T-cell (primary cell): Measurements from ENCODE around the gene ANKRD44. TPM values are rescaled to one million over a fixed set of nuclear protein-coding genes. Genes with fewer than 3 reads are reported as not detected.
A peak's percentile ranks its signal among the peaks of the same experiment; 100 is the strongest.

Source experiments
- ATAC-seq, 4 experiments: fragments of 200-7000 bp in 3 of 4; fragments of 150-1000 bp in 1 of 4; cut with Tn5 transposase; replicated peaks in 1 of 4; 1 replicate in 3 of 4; 2 replicates in 1 of 4; pipeline ENCODE4 v1.10.0; 2021; ENCODE audit warnings: moderate library complexity in 3 of 4, mild to moderate bottlenecking in 2 of 4, moderate number of reproducible peaks in 1 of 4
- CTCF ChIA-PET, 2 donors: fragments of 300-600 bp; sonication (Branson Sonifier 250); formaldehyde crosslinking; loops; one replicate each; lab custom pipeline; 2022; ENCODE audit warnings: antibody characterized with exemption in 2 of 2; lab: Charles Lee
- POLR2A ChIA-PET, 2 donors: fragments of 300-600 bp; sonication (Branson Sonifier 250); formaldehyde crosslinking; loops; one replicate each; lab custom pipeline; 2022; ENCODE audit warnings: antibody characterized with exemption in 2 of 2; lab: Charles Lee
- DNase-seq, 35 experiments: peaks; one replicate each; pipeline versions ENCODE4 v3.0.0 to v3.0.0-alpha.2; 2013 to 2023
- H3K27ac ChIP-seq: one replicate; pipeline ENCODE4 v1.5.1; 2013; ENCODE audit warnings: low read length
- H3K27me3 ChIP-seq, 2 experiments: replicated peaks in 1 of 2; 1 replicate in 1 of 2; 2 replicates in 1 of 2; pipeline versions ENCODE4 v1.6.1 to v1.7.0; 2013; ENCODE audit warnings: low read length in 1 of 2, mixed read lengths in 1 of 2; ENCODE audit not compliant: control insufficient read depth in 2 of 2, insufficient read depth in 2 of 2; ENCODE audit errors: extremely low read depth in 1 of 2
- H3K36me3 ChIP-seq, 2 donors: 1 replicate in 1 of 2; 2 replicates in 1 of 2; pipeline versions ENCODE4 v1.6.1 to v1.7.0; 2013; ENCODE audit warnings: low read length in 1 of 2; ENCODE audit not compliant: control insufficient read depth in 2 of 2, insufficient read depth in 1 of 2; ENCODE audit errors: extremely low read depth in 1 of 2
- H3K4me1 ChIP-seq, 2 experiments: 1 replicate in 1 of 2; 2 replicates in 1 of 2; pipeline versions ENCODE4 v1.6.1 to v1.7.0; 2013; ENCODE audit warnings: low read length in 2 of 2, mixed read lengths in 1 of 2; ENCODE audit not compliant: insufficient read depth in 2 of 2, control insufficient read depth in 1 of 2; ENCODE audit errors: extremely low read depth in 1 of 2
- H3K4me3 ChIP-seq, 2 donors: 1 replicate in 1 of 2; 2 replicates in 1 of 2; pipeline versions ENCODE4 v1.5.1 to v1.7.0; 2013; ENCODE audit warnings: mild to moderate bottlenecking in 2 of 2, low read length in 1 of 2, moderate library complexity in 1 of 2; ENCODE audit not compliant: control insufficient read depth in 1 of 2; ENCODE audit errors: extremely low read depth in 1 of 2
- H3K9me3 ChIP-seq: 2 replicates; pipeline ENCODE4 v1.7.0; 2013
- H3K27ac Mint-ChIP-seq, 2 donors: one replicate each; pipeline ENCODE4 v1.8.0; 2020 to 2021; ENCODE audit warnings: mild to moderate bottlenecking in 2 of 2, mixed read lengths in 2 of 2
- H3K27me3 Mint-ChIP-seq, 2 donors: one replicate each; pipeline ENCODE4 v1.8.0; 2021 to 2022; ENCODE audit warnings: mixed read lengths in 2 of 2
- H3K36me3 Mint-ChIP-seq: one replicate; pipeline ENCODE4 v1.8.0; 2021; ENCODE audit warnings: mixed read lengths
- H3K4me1 Mint-ChIP-seq, 3 donors: one replicate each; pipeline ENCODE4 v1.8.0; 2020 to 2022; ENCODE audit warnings: mixed read lengths in 3 of 3, mild to moderate bottlenecking in 1 of 3
- H3K4me3 Mint-ChIP-seq, 3 donors: one replicate each; pipeline ENCODE4 v1.8.0; 2020 to 2022; ENCODE audit warnings: mild to moderate bottlenecking in 3 of 3, mixed read lengths in 3 of 3, moderate library complexity in 3 of 3
- H3K9me3 Mint-ChIP-seq, 3 donors: one replicate each; pipeline ENCODE4 v1.8.0; 2020 to 2022; ENCODE audit warnings: mixed read lengths in 3 of 3
- WGBS: methylation state at CpG from one replicate; pipeline ENCODE4 v1.1.5; 2013; ENCODE audit warnings: missing lambda C conversion rate; ENCODE audit not compliant: insufficient coverage; 5-methylcytosine and 5-hydroxymethylcytosine counted together
- total RNA-seq, 35 experiments: library from RNA in 6 of 35; stranded (reverse) in 6 of 35; fragments of 120-200 nt in 1 of 35; gene quantifications; one replicate each; pipeline versions ENCODE4 v1.2.1 to v1.2.4 and lab custom pipeline; 2013 to 2026

The ANKRD44 gene
- total RNA-seq, 5 donors from 2014 or later (not counting 1 experiment from before 2014, with no cell fraction given) = 225 to 333 (median 238) TPM

GRCh38 chr2:197089655-197090054 is 220.9 kb downstream of the ANKRD44 start:
- H3K4me1 ChIP-seq = peaks cover 0 to 3% of the 10 kb centered on the region in 2 experiments
- Mint-ChIP-seq H3K4me1 (peaks cover 21 to 24% (median 23%) of the 10 kb centered on the region in 3 donors), H3K4me3 (no peak overlapping the region), H3K36me3 (peaks cover 64% of the 10 kb centered on the region), H3K27ac (peak overlapping the region; percentile 55 to 85), H3K9me3 (no peaks in the 10 kb centered on the region), H3K27me3 (no peaks in the 10 kb centered on the region)
- ATAC-seq (no peak), DNase-seq (no peak)
- ChIA-PET CTCF (interaction anchor here in 1 of 2 donors (2.1 kb wide), 1 partner anchor 24 kb away, joined by 7 read pairs; no protein-coding TSS in a partner anchor), POLR2A (interaction anchor here in 1 of 2 donors (0.6 kb wide), 1 partner anchor 31 kb away, joined by 3 read pairs; no protein-coding TSS in a partner anchor)
- no CpG with 5 or more reads among the region's 2 CpGs for WGBS
- no peak overlapping the region for H3K4me3 ChIP-seq
- no peaks in the 10 kb centered on the region for H3K27me3 ChIP-seq
- H3K27ac ChIP-seq = no peak overlapping the region
- peaks cover 6 to 79% of the 10 kb centered on the region in 2 donors for H3K36me3 ChIP-seq
- H3K9me3 ChIP-seq = no peaks in the 10 kb centered on the region

GRCh38 chr2:197088694-197089093 is 221.9 kb downstream of the ANKRD44 start:
- Histone ChIP-seq H3K27me3 (no peaks in the 10 kb centered on the region), H3K9me3 (no peaks in the 10 kb centered on the region), H3K4me3 (no peak overlapping the region), H3K36me3 (peaks cover 6 to 79% of the 10 kb centered on the region in 2 donors), H3K4me1 (peaks cover 0 to 3% of the 10 kb centered on the region in 2 experiments), H3K27ac (no peak overlapping the region)
- Mint-ChIP-seq H3K27me3 (no peaks in the 10 kb centered on the region), H3K36me3 (peaks cover 72% of the 10 kb centered on the region), H3K4me1 (peaks cover 17 to 24% (median 20%) of the 10 kb centered on the region in 3 donors), H3K9me3 (no peaks in the 10 kb centered on the region), H3K27ac (peak overlapping the region; percentile 75 to 85), H3K4me3 (no peak overlapping the region)
- WGBS = 100% methylated on average over 1 of the region's 5 CpGs
- ChIA-PET POLR2A (interaction anchor here in 1 of 2 donors (0.6 kb wide), 1 partner anchor 402 kb away, joined by 3 read pairs; no protein-coding TSS in a partner anchor), CTCF (interaction anchor here in 1 of 2 donors (2.1 kb wide), 1 partner anchor 25 kb away, joined by 7 read pairs; no protein-coding TSS in a partner anchor)
- DNase-seq (no peak), ATAC-seq (no peak)

GRCh38 chr2:197086500-197086899 is 224.1 kb downstream of the ANKRD44 start:
- Mint-ChIP-seq H3K4me3 (no peak overlapping the region), H3K9me3 (no peaks in the 10 kb centered on the region)

GRCh38 chr2:197085665-197086064 is 224.9 kb downstream of the ANKRD44 start:
- Mint-ChIP-seq H3K36me3 (peaks cover 81% of the 10 kb centered on the region), H3K4me3 (no peak overlapping the region)

More at GRCh38 chr2:197086500-197086899, 224.1 kb downstream of the ANKRD44 start:
- ChIA-PET CTCF (interaction anchor here (0.7 to 0.9 kb wide), 3 partner anchors 27 to 319 kb away, joined by 3 to 4 read pairs (median 3); no protein-coding TSS in a partner anchor), POLR2A (interaction anchor here in 1 of 2 donors (0.9 kb wide), 1 partner anchor 113 kb away, joined by 3 read pairs; no protein-coding TSS in a partner anchor)
- Histone ChIP-seq H3K4me1 (peaks cover 0 to 3% of the 10 kb centered on the region in 2 experiments), H3K4me3 (no peak overlapping the region), H3K9me3 (no peaks in the 10 kb centered on the region), H3K36me3 (peaks cover 6 to 88% of the 10 kb centered on the region in 2 donors), H3K27me3 (no peaks in the 10 kb centered on the region), H3K27ac (no peak overlapping the region)
- peaks cover 79% of the 10 kb centered on the region for H3K36me3 Mint-ChIP-seq
- peaks cover 15 to 20% (median 15%) of the 10 kb centered on the region in 3 donors for H3K4me1 Mint-ChIP-seq
- WGBS = 89% methylated on average over 2 of the region's 4 CpGs
- ATAC-seq (no peak), DNase-seq (no peak)
- H3K27ac Mint-ChIP-seq = peak overlapping the region; percentile 24 to 75
- H3K27me3 Mint-ChIP-seq = no peaks in the 10 kb centered on the region

GRCh38 chr2:197081294-197081693 is 229.3 kb downstream of the ANKRD44 start:
- no peak for DNase-seq
- no peak overlapping the region for H3K4me3 Mint-ChIP-seq
- Histone ChIP-seq H3K36me3 (peaks cover 6 to 98% of the 10 kb centered on the region in 2 donors), H3K27ac (no peak overlapping the region), H3K4me3 (no peak overlapping the region), H3K4me1 (no peaks in the 10 kb centered on the region), H3K27me3 (no peaks in the 10 kb centered on the region), H3K9me3 (no peaks in the 10 kb centered on the region)
- no peak for ATAC-seq
- POLR2A ChIA-PET = interaction anchor here in 1 of 2 donors (0.5 kb wide), 1 partner anchor 92 kb away, joined by 7 read pairs; no protein-coding TSS in a partner anchor
- peaks cover 0 to 7% (median 3%) of the 10 kb centered on the region in 3 donors for H3K4me1 Mint-ChIP-seq
- H3K27me3 Mint-ChIP-seq = no peaks in the 10 kb centered on the region
- CTCF ChIA-PET = interaction anchor here in 1 of 2 donors (0.5 kb wide), 1 partner anchor 265 kb away, joined by 3 read pairs; no protein-coding TSS in a partner anchor
- H3K36me3 Mint-ChIP-seq = peaks cover 86% of the 10 kb centered on the region
- H3K9me3 Mint-ChIP-seq = peaks cover 0 to 12% (median 0%) of the 10 kb centered on the region in 3 donors
- H3K27ac Mint-ChIP-seq = peak overlapping the region in 1 of 2 donors; percentile 29
- no CpG with 5 or more reads among the region's 4 CpGs for WGBS

More at GRCh38 chr2:197085665-197086064, 224.9 kb downstream of the ANKRD44 start:
- Histone ChIP-seq H3K4me1 (no peaks in the 10 kb centered on the region), H3K27me3 (no peaks in the 10 kb centered on the region), H3K9me3 (no peaks in the 10 kb centered on the region), H3K4me3 (no peak overlapping the region), H3K36me3 (peaks cover 3 to 88% of the 10 kb centered on the region in 2 donors), H3K27ac (no peak overlapping the region)
- no peaks in the 10 kb centered on the region for H3K9me3 Mint-ChIP-seq
- ATAC-seq (no peak), DNase-seq (no peak)
- H3K4me1 Mint-ChIP-seq = peaks cover 14 to 20% (median 15%) of the 10 kb centered on the region in 3 donors
- POLR2A ChIA-PET = no interaction called here
- 100% methylated on average over 1 of the region's 5 CpGs for WGBS
- peak overlapping the region; percentile 19 to 33 for H3K27ac Mint-ChIP-seq
- no peaks in the 10 kb centered on the region for H3K27me3 Mint-ChIP-seq
- CTCF ChIA-PET = no interaction called here

GRCh38 chr2:197080578-197081216 is 229.9 kb downstream of the ANKRD44 start:
- Histone ChIP-seq H3K9me3 (no peaks in the 10 kb centered on the region), H3K36me3 (peaks cover 6 to 98% of the 10 kb centered on the region in 2 donors), H3K27me3 (no peaks in the 10 kb centered on the region), H3K27ac (no peak overlapping the region), H3K4me1 (no peaks in the 10 kb centered on the region), H3K4me3 (no peak overlapping the region)
- H3K4me3 Mint-ChIP-seq = no peak overlapping the region
- ATAC-seq = no peak
- no peaks in the 10 kb centered on the region for H3K27me3 Mint-ChIP-seq
- H3K36me3 Mint-ChIP-seq = peaks cover 88% of the 10 kb centered on the region
- peak overlapping the region; percentile 38 to 62 for H3K27ac Mint-ChIP-seq
- H3K9me3 Mint-ChIP-seq = peaks cover 0 to 12% (median 0%) of the 10 kb centered on the region in 3 donors
- no peak for DNase-seq
- peaks cover 5 to 10% (median 7%) of the 10 kb centered on the region in 3 donors for H3K4me1 Mint-ChIP-seq
- ChIA-PET POLR2A (interaction anchor here in 1 of 2 donors (0.6 kb wide), 1 partner anchor 340 kb away, joined by 3 read pairs; no protein-coding TSS in a partner anchor), CTCF (interaction anchor here in 1 of 2 donors (0.5 kb wide), 1 partner anchor 265 kb away, joined by 3 read pairs; no protein-coding TSS in a partner anchor)
- WGBS = 100% methylated on average over 4 of the region's 7 CpGs
